MG63 (cell line): ENCODE results near the gene GOLGA6L26. TPM values are rescaled to one million over a fixed set of nuclear protein-coding genes. Genes with fewer than 3 reads are reported as not detected.
"Not testable (repeated sequence)": the region's sequence is repeated elsewhere in the genome, so short reads cannot be mapped to it uniquely, and the experiment has no call there.

Source experiments
- DNase-seq: peaks from one replicate; pipeline ENCODE4 v3.0.0-alpha.2; 2020
- H3K27me3 ChIP-seq: fragments of 250-450 bp; sonication (Bioruptor Pico); 2 replicates; pipeline ENCODE4 v1.5.1; 2020; ENCODE audit warnings: mild to moderate bottlenecking, moderate library complexity
- H3K36me3 ChIP-seq: fragments of 250-450 bp; sonication (Bioruptor Pico); 2 replicates; pipeline ENCODE4 v1.5.1; 2020; ENCODE audit warnings: mild to moderate bottlenecking, moderate library complexity
- H3K4me3 ChIP-seq: fragments of 250-450 bp; sonication (Bioruptor Pico); 2 replicates; pipeline ENCODE4 v1.5.1; 2020; ENCODE audit warnings: mild to moderate bottlenecking, moderate library complexity
- H3K9me3 ChIP-seq: fragments of 250-450 bp; sonication (Bioruptor Pico); 2 replicates; pipeline ENCODE4 v1.5.1; 2020; ENCODE audit warnings: mild to moderate bottlenecking, moderate library complexity
- total RNA-seq: library from RNA; depleted of rRNA; stranded (reverse); fragments of >200 nt; shearing (Covaris generic); gene quantifications from 2 replicates; pipeline ENCODE4 v1.2.3, GENCODE V29; 2014; ENCODE audit warnings: low replicate concordance; rRNA removed

Gene GOLGA6L26, protein sequence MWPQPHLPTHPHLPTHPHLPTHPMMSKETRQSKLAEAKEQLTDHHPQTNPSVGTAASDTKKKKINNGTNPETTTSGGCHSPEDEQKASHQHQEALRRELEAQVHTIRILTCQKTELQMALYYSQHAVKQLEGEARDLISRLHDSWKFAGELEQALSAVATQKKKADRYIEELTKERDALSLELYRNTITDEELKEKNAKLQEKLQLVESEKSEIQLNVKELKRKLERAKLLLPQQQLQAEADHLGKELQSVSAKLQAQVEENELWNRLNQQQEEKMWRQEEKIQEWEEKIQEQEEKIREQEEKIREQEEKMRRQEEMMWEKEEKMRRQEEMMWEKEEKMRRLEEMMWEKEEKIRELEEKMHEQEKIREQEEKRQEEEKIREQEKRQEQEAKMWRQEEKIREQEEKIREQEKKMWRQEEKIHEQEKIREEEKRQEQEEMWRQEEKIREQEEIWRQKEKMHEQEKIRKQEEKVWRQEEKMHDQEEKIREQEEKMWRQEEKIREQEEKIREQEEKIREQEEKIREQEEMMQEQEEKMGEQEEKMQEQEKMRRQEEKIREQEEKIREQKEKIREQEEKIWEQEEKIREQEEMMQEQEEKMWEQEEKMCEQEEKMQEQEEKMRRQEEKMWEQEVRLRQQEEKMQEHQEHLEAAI
- total RNA-seq: not detected in 2 replicates

DNA sequence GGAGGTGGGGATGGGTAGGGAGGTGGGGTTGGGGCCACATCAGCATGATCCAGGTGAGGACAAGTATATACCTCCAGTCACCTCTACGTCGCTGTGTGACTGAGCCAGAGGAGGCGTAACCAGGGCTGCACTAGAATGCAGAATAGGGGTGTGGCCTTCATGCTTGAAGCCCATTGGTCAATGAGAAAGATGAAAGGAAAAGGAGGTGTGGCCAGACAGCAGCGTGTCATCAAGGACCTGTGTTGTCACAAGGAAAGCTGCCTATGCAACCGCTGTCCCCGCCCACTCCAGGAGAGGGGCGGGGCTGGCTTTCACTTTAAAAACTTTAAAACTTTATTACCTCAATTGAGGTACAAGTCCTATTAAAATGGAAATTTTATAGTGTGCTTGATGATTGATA lies at the start of gene GOLGA6L26:
Gene GOLGA6L26, minus strand, starts transcription at position 101 of the 400 bp plus-strand sequence. Its CDS starts 61 bp downstream, at position 40.
- not testable (repeated sequence) for H3K36me3 ChIP-seq, H3K9me3 ChIP-seq, DNase-seq, H3K27me3 ChIP-seq, H3K4me3 ChIP-seq

DNA sequence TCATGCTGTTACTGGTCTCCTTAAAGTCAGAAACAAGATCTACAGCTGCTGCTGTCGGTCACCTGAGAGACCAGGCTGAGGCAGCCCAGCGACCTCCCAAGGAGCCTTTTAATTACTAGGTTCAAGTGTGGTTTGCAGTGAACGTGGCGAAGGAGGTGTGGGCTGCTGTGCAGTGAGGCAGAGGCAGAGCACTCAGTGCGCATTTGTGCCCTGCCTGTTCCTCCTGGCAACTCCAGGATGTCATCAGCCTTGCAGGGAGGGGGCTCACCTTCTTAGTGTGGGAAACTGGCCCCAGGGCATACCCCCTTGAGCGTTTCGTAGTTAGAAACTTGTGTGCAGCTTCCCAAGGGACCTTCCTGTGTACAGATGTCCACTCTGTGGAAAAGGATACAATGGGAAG lies 47.2 kb upstream of the GOLGA6L26 start:
- not testable (repeated sequence) for H3K36me3 ChIP-seq, DNase-seq, H3K9me3 ChIP-seq, H3K27me3 ChIP-seq, H3K4me3 ChIP-seq

DNA sequence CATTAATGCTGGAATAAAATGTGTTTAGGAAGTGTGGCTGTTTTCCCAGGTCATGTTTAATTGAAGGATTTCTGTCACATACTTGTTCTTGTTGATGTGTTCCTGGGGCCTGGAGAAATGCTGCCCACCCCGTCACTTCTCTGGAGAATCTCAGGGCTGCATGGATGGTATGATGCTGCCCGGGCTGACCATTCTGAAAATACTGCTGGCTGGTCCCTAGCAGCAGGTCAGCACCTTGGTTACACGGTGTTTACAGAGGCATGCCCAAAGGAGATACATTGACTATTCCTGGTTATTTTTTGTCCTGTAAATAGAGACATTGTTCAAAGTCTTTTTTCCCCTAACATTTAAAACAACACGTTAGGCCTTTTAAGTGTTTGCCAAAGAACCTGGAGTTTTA lies 46.7 kb upstream of the GOLGA6L26 start:
- H3K4me3 ChIP-seq, DNase-seq, H3K27me3 ChIP-seq, H3K36me3 ChIP-seq, H3K9me3 ChIP-seq: not testable (repeated sequence)

DNA sequence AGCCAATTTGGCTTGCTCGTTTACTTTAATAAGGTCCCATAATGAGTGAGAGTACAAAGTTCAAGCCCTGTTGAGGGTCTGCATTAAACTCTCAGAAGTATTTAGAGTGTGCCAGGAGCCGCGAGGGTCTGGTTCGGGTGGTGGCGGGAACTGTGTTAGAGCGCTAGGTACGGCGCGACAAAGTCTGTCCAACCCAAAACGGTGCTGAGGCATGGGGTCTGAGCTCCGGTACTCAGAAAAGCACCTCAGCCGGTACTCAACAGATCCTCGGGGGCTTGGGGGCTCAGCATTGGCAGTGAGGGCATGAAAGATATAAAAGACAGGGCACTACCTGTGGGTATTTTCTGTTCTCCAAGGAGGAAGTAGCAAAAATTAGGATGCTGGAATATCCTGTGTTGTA lies 45.0 kb upstream of the GOLGA6L26 start:
- not testable (repeated sequence) for H3K27me3 ChIP-seq, DNase-seq, H3K36me3 ChIP-seq, H3K4me3 ChIP-seq, H3K9me3 ChIP-seq

DNA sequence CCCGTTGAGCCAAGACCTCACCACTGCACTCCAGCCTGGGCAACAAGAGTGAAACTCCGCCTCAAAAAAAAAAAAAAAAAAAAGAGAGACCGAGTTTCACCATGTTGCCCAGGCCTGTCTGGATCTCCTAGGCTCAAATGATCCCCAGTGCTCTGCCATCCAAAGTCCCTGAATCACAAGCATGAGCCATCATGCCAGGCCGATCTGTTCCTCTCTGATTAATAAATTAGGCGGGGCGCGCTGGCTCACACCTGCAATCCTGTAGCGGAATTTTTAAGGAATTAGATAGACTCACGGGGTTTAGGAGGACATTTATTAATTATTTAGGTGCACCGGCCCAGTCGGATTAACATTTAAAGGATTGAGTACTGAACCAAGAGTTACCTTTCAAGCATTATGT lies 40.2 kb upstream of the GOLGA6L26 start:
- not testable (repeated sequence) for H3K36me3 ChIP-seq, DNase-seq, H3K9me3 ChIP-seq, H3K27me3 ChIP-seq, H3K4me3 ChIP-seq

DNA sequence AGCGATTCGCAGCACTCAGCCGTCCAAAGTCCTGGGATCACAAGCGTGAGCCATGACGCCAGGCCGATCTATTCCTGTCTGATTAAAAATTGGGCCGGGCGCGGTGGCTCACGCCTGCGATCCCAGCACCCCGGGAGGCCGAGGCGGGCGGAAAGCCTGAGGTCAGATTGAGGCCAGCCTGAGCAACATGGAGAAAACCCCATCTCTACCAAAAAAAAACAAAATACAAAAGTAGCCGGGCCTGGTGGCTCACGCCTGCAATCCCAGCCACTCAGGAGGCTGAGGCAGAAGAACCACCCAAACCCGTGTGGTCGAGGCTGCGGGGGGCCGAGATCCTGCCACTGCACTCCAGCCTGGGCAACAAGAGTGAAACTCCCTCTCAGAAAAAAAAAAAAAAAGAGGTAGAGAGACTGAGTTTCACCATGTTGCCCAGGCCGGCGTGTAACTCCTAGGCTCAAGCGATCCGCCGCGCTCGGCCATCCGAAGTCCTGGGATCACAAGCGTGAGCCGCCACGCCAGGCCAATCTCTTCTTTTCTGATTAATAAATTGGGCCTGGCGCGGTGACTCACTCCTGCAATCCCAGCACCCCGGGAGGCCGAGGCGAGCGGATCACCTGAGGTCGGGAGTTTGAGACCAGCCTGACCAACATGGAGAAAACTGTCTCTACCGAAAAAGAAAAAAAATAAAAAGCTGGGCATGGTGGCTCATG lies 39.0 kb upstream of the GOLGA6L26 start:
- DNase-seq, H3K9me3 ChIP-seq: not testable (repeated sequence)

DNA sequence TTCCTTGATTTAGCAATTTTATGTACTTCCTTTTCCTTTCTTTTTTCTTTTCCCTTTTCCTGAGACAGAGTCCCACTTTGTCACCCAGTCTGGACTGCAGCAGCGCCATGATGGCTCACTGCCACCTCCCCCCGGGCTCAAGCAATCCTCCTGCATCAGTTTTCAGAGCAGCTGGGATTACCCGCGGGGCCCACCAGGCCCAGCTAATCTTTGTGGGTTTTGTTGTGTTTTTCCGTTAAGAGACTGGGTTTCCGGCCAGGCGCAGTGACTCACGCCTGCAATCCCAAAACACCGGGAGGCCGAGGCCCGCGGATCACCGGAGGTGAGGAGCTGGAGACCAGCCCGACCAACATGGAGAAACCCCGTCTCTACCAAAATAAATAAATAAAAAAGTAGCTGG lies 38.3 kb upstream of the GOLGA6L26 start:
- peak; percentile 84 for DNase-seq
- Histone ChIP-seq H3K4me3 (no peak overlapping the region), H3K27me3 (no peaks in the 10 kb centered on the region), H3K9me3 (no peaks in the 10 kb centered on the region), H3K36me3 (no peaks in the 10 kb centered on the region)

More for the DNA sequence above, 39.0 kb upstream of the GOLGA6L26 start:
- H3K36me3 ChIP-seq, H3K4me3 ChIP-seq, H3K27me3 ChIP-seq: not testable (repeated sequence)

DNA sequence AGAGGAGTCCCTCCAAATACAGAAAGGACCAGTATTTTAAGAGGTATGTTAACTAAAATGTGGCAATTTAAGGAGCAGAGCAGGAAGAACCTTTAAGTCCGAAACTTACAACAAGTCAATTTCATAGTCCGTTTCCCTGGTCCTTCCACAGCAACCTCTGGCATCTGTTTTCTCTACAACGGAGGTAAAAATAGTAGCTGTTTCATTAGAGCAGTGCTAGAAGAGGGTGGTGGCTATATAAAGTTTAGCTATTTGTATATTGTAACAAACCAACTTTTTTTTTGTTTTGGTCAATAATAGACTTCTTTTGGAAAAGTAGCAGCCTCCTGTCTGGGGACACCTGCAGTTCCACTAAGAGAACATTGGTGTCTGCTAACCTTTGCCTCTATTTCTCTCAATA lies 37.9 kb upstream of the GOLGA6L26 start:
- not testable (repeated sequence) for DNase-seq, H3K27me3 ChIP-seq, H3K4me3 ChIP-seq, H3K9me3 ChIP-seq, H3K36me3 ChIP-seq

DNA sequence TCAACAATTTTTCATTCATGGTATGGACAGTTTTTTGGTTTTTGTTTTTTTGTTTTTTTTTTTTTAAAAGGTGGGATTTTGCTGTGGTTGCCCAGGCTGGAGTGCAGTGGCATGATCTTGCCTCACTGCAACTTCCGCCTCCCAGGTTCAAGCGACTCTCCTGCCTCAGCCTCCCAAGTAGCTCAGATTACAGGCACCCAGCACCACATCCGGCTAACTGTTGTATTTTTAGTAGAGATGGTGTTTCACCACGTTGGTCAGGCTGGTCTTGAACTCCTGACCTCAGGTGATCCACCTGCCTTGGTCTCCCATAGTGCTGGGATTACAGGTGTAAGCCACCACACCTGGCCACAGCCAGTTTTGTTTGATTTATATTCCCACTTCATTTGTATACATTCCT lies 37.1 kb upstream of the GOLGA6L26 start:
- not testable (repeated sequence) for H3K36me3 ChIP-seq, H3K4me3 ChIP-seq, H3K9me3 ChIP-seq

DNA sequence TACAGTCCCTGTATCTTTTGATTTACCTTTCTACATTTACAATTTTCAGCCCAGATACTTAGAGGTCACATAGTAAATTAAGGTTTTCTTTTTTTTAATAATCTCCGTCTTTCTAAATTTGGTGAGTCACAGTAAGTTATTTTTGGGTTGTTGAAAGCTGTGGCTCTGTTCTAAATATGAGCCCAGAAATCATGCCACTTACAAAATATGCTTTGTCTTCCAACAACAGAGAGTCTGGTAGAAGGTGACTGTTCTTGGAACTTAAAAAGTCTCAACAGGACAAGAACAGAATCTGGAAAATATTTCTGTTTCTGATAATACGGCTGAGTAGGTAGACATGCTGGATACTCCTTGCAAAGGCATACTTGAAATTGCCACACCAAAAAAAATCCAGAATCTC lies 36.6 kb upstream of the GOLGA6L26 start:
- Histone ChIP-seq H3K9me3 (no peaks in the 10 kb centered on the region), H3K27me3 (no peaks in the 10 kb centered on the region), H3K4me3 (no peak overlapping the region), H3K36me3 (no peaks in the 10 kb centered on the region)
- no peak for DNase-seq

More for the DNA sequence above, 37.1 kb upstream of the GOLGA6L26 start:
- H3K27me3 ChIP-seq, DNase-seq: not testable (repeated sequence)

DNA sequence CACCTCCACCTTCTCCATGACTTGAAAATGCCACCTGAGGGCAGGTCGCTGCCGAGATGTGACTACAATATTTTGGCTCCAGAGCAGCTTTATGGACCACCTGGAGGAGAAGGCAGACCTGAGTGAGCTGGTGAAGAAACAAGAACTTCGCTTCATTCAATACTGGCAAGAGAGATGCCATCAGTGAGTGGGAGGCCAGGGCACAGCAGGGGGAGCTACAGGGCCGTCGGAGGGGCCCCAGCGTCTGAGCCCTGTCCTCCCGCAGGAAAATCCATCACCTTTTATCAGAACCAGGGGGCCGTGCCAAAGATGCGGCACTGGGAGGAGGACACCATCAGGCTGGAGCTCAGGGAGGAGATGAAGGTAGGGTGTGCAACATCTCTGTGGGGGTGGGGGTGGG lies 30.3 kb upstream of the GOLGA6L26 start:
- DNase-seq, H3K36me3 ChIP-seq, H3K27me3 ChIP-seq: not testable (repeated sequence)

DNA sequence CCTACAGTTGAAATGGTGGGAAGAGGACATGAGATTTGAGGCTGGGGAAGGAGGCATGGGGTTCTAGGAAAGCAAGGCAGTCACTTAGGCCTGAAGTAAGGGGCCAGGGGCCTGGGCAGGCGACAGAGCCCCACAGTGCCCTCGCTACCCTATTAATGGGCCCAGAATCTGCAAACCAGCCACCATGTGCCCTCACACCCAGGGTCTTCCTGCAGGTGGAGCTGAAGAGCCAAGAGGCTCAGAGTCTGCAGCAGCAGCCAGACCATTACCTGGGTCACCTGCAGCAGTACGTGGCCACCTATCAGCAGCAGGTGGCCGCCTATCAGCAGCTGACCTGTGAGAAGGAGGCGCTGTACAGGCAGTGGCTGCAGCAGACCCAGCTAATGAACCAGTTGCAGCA lies 28.6 kb upstream of the GOLGA6L26 start:
- DNase-seq, H3K9me3 ChIP-seq, H3K36me3 ChIP-seq, H3K27me3 ChIP-seq, H3K4me3 ChIP-seq: not testable (repeated sequence)

More for the DNA sequence above, 30.3 kb upstream of the GOLGA6L26 start:
- not testable (repeated sequence) for H3K4me3 ChIP-seq, H3K9me3 ChIP-seq

DNA sequence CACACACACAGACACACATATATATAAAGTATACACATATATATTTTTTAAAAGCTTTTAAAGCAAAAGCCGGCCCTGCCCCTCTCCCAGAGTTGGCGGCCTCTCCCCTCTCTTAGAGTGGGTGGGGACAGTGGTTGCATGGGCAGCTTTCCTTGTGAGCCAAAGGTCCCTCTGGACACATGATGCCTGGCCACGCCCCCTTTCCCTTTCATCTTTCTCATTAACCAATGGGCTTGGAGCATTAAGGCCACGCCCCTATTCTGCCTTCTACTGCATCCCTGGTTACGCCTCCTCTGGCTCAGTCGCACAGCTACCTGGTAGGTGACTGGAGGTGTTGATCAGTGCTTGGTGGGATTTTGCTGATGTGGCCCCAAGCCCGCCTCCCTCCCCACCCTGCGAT lies 20.5 kb upstream of the GOLGA6L26 start, which contains the start of gene GOLGA8S:
Gene GOLGA8S, plus strand, starts transcription at position 301 of the 400 bp plus-strand sequence. Its CDS starts 62 bp downstream, at position 363.
- H3K4me3 ChIP-seq, H3K36me3 ChIP-seq, H3K27me3 ChIP-seq, DNase-seq, H3K9me3 ChIP-seq: not testable (repeated sequence)

DNA sequence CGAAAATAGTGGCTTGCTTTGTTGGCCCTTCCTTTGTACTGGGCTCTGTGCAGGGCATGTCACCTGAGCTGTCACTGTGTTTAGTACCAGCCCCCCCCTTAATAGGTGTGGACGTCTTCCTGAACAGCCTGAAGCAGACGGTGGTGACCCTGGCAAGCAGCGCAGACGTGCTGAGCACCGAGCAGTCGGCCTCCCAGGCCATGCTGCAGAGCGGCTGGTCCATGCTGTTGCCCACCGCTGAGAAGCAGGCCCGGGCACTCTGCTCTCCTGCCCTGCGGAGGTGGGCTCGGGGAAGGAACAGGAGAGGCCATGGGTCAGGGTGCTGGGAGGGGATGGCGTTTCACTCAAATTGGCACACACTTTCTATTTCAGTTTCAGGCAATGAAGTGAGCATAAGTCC lies 22.8 kb downstream of the GOLGA6L26 start:
- H3K36me3 ChIP-seq, DNase-seq, H3K27me3 ChIP-seq, H3K9me3 ChIP-seq, H3K4me3 ChIP-seq: not testable (repeated sequence)

DNA sequence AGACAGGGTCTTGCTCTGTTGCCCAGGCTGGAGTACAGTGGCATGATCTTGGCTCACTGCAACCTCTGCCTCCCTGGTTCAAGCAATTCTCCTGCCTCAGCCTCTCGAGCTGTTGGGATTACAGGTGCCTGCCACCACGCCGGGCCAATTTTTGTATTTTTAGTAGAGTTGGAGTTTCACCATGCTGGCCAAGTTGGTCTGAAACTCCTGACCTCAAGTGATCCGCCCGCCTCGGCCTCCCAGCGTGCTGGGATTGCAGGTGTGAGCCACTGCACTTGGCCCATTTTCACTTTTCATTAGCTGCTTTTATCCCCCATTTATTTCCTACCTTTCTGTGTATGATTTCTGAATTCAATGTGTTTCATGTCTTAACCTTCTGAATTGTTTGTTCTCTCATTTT lies 28.1 kb downstream of the GOLGA6L26 start:
- not testable (repeated sequence) for H3K4me3 ChIP-seq, DNase-seq, H3K27me3 ChIP-seq, H3K36me3 ChIP-seq, H3K9me3 ChIP-seq

DNA sequence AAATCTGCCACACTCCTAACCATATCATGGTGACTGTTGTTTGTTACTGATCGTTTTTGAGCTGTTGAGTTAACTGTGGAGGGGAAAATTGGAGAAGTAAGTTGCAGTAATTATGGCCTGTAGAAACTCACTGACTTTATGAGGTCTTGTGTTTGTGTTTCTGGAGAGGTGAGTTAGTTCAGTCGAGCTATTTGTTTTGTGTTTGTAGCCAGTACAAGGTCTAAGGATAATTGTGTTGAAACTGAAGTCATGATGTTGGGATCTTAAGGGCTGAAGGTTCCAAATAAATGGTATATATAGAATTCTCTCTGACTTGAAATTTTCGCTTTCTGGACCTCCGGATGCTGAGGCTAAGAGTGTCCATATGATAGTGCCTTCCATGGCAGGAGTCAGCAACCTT lies 29.2 kb downstream of the GOLGA6L26 start:
- not testable (repeated sequence) for H3K4me3 ChIP-seq, DNase-seq

DNA sequence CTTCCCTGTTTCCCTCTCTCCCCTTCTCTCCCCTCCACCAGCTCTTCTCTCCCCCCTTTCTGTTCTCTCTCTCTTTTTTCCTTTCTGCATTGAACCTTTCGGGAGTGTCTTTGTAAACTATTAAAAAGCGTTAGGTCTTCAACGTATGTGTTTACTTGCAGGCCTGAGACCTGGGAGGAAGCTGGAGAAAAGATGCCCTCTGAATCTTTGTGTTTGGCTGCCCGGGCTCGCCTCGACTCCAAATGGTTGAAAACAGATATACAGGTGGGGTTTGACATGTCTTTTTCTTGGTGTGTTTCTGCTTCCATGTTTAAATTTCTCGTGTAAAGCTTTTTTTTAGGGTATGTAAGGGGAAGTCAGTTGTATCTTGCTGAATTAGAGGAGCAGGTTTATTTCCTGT lies 29.7 kb downstream of the GOLGA6L26 start:
- H3K9me3 ChIP-seq, H3K36me3 ChIP-seq, H3K27me3 ChIP-seq, DNase-seq: not testable (repeated sequence)
- peak overlapping the region; percentile 38 for H3K4me3 ChIP-seq

More for the DNA sequence above, 29.2 kb downstream of the GOLGA6L26 start:
- H3K27me3 ChIP-seq, H3K9me3 ChIP-seq, H3K36me3 ChIP-seq: not testable (repeated sequence)
